Measurements from ENCODE around the gene ATG14.
A peak's percentile ranks its signal among the peaks of the same experiment; 100 is the strongest.

The ATG14 gene

GRCh38 chr14:55316564-55316963 is 95.1 kb downstream of the ATG14 start:
- H3K9me3 ChIP-seq (ENCODE audit: control insufficient read depth, insufficient read depth, low read depth, low read length): no peaks in the 10 kb centered on the region; the same call in 1 of the 2 replicates
- H3K4me3 ChIP-seq (ENCODE audit: low read depth, low read length): no peak overlapping the region
- H3K27ac ChIP-seq (ENCODE audit: extremely low read depth, low read depth, low read length): no peak overlapping the region
- H3K36me3 ChIP-seq (ENCODE audit: control insufficient read depth in 2 of 2, insufficient read depth in 1 of 2, low read length in 2 of 2): peaks cover 0 to 14% of the 10 kb centered on the region in 2 experiments; a peak in 1 of 3 replicates
- TF ChIP-seq ZNF530 (tag by site-specific recombination; IDR thresholded peaks at IDR 0.05; ENCODE audit: low read depth): no peak
- 0 out of 2 replicates have a peak, but pooled peaks have one; percentile 21 for TF ChIP-seq ZFHX2 (tag by site-specific recombination; conservative IDR thresholded peaks at IDR 0.05)
- TF ChIP-seq EGR2 (tag by site-specific recombination; IDR thresholded peaks at IDR 0.05; ENCODE audit: low read depth): peak; percentile 24; the same call in 1 of the 2 replicates
- no peaks in the 10 kb centered on the region for H3K4me1 ChIP-seq (ENCODE audit: control insufficient read depth, insufficient read depth, low read length)
- POLR2A ChIA-PET: no interaction called here
- CTCF ChIA-PET: interaction anchor here (0.7 to 2.3 kb wide), 4 partner anchors 29 to 47 kb away, joined by 3 to 11 read pairs (median 4); no protein-coding TSS in a partner anchor
